Caco-2 (cell line): ENCODE measurements around the gene GAS2L1. TPM values are rescaled to one million over a fixed set of nuclear protein-coding genes. Genes with fewer than 3 reads are reported as not detected.

ENCODE experiments used
- BruUV-seq: library from RNA; stranded (reverse); fragments of 400-500 nt; replicated peaks from 2 replicates; lab custom pipeline; 2021; lab: Mats Ljungman, UMichigan
- CTCF ChIA-PET: fragments of 300-600 bp; sonication (Branson Sonifier 250); formaldehyde crosslinking; loops from one replicate; lab custom pipeline; 2022; ENCODE audit warnings: antibody characterized with exemption; lab: Charles Lee
- POLR2A ChIA-PET: fragments of 300-600 bp; sonication (Branson Sonifier 250); formaldehyde crosslinking; loops from one replicate; lab custom pipeline; 2022; ENCODE audit warnings: antibody characterized with exemption; lab: Charles Lee
- DNase-seq, 2 experiments: peaks; one replicate each; pipeline versions ENCODE4 v3.0.0 to v3.0.0-alpha.2; 2020 to 2022
- H3K27me3 ChIP-seq: replicated peaks from 2 replicates; pipeline ENCODE4 v1.6.0; 2011; ENCODE audit warnings: low read length; ENCODE audit not compliant: control insufficient read depth, insufficient read depth
- H3K36me3 ChIP-seq: 2 replicates; pipeline ENCODE4 v1.5.1; 2011; ENCODE audit warnings: low read length; ENCODE audit not compliant: control insufficient read depth, insufficient read depth
- H3K4me1 ChIP-seq: fragments of 250-450 bp; sonication (Bioruptor Pico); 2 replicates; pipeline ENCODE4 v1.5.1; 2020; ENCODE audit warnings: mild to moderate bottlenecking
- H3K4me3 ChIP-seq: 2 replicates; pipeline ENCODE4 v1.5.1; 2011; ENCODE audit warnings: low read depth, mild to moderate bottlenecking, control low read depth, low read length
- H3K9me3 ChIP-seq: fragments of 250-450 bp; sonication (Bioruptor Pico); 2 replicates; pipeline ENCODE4 v1.5.1; 2020; ENCODE audit warnings: mild to moderate bottlenecking, moderate library complexity
- H3K27ac Mint-ChIP-seq: one replicate; pipeline ENCODE4 v1.8.0; 2022; ENCODE audit warnings: mixed read lengths; ENCODE audit not compliant: unreplicated experiment
- H3K27me3 Mint-ChIP-seq: one replicate; pipeline ENCODE4 v1.8.0; 2022; ENCODE audit warnings: mixed read lengths; ENCODE audit not compliant: insufficient read depth, unreplicated experiment
- H3K36me3 Mint-ChIP-seq: one replicate; pipeline ENCODE4 v1.8.0; 2022; ENCODE audit warnings: mild to moderate bottlenecking, mixed read lengths; ENCODE audit not compliant: insufficient read depth, unreplicated experiment
- H3K4me1 Mint-ChIP-seq: one replicate; pipeline ENCODE4 v1.8.0; 2022; ENCODE audit warnings: low read depth, mixed read lengths; ENCODE audit not compliant: unreplicated experiment
- H3K4me3 Mint-ChIP-seq: one replicate; pipeline ENCODE4 v1.8.0; 2022; ENCODE audit warnings: mild to moderate bottlenecking, moderate library complexity, mixed read lengths; ENCODE audit not compliant: unreplicated experiment
- H3K9me3 Mint-ChIP-seq: one replicate; pipeline ENCODE4 v1.8.0; 2022; ENCODE audit warnings: mixed read lengths; ENCODE audit not compliant: unreplicated experiment
- intact Hi-C: fragments of 100-400 bp; cut with micrococcal nuclease; formaldehyde crosslinking; loops from one replicate; pipeline ENCODE4 v1.10.0; 2022; ENCODE audit not compliant: unreplicated experiment
- total RNA-seq: library from RNA; stranded (reverse); gene quantifications from 2 replicates; pipeline ENCODE4 v1.2.3, GENCODE V29; 2022
- TF ChIP-seq, protein P1 (sequence below), 2 experiments: fragments of 200-600 bp in 1 of 2; IDR thresholded peaks; 1 replicate in 1 of 2; 2 replicates in 1 of 2; pipeline versions ENCODE4 v1.5.1 to v1.8.0; 2011 to 2022; ENCODE audit warnings: antibody characterized with exemption in 1 of 2, control low read depth in 1 of 2, inconsistent platforms in 1 of 2, low read depth in 1 of 2, low read length in 1 of 2, mild to moderate bottlenecking in 1 of 2, moderate library complexity in 1 of 2; ENCODE audit not compliant: insufficient read depth in 1 of 2, severe bottlenecking in 1 of 2, unreplicated experiment in 1 of 2

The GAS2L1 gene
- total RNA-seq, 1 experiment from 2014 or later: 20.4 TPM

DNA sequence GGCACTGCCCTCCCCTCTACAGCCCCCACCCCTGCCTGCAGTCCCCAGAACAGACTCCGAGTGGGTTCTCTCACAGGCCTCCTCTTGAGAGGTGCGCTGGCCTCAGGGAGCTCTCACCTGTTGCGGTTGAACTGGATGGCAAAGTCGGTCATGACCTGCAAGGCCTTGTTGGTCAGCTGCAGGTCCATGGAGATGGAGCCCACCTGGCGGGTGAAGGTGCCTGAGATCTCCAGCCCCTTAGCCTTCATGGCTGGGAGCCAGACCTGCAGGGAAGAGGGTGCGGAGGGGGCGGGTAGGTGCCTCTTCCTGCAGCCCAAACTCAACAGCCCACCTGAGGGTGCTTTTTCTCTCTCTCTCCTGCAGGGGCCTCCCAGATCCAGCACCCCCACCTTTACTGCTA is 27.7 kb downstream of the GAS2L1 start:
- H3K4me3 ChIP-seq: no peak overlapping the region
- no TSS peak for BruUV-seq
- DNase-seq: no peak
- CTCF ChIA-PET: interaction anchor here (0.9 kb wide), 1 partner anchor 8 kb away, joined by 3 read pairs; no protein-coding TSS in a partner anchor
- no peaks in the 10 kb centered on the region for H3K4me1 Mint-ChIP-seq
- intact Hi-C loops: no loop called here
- TF ChIP-seq, protein P1, sequence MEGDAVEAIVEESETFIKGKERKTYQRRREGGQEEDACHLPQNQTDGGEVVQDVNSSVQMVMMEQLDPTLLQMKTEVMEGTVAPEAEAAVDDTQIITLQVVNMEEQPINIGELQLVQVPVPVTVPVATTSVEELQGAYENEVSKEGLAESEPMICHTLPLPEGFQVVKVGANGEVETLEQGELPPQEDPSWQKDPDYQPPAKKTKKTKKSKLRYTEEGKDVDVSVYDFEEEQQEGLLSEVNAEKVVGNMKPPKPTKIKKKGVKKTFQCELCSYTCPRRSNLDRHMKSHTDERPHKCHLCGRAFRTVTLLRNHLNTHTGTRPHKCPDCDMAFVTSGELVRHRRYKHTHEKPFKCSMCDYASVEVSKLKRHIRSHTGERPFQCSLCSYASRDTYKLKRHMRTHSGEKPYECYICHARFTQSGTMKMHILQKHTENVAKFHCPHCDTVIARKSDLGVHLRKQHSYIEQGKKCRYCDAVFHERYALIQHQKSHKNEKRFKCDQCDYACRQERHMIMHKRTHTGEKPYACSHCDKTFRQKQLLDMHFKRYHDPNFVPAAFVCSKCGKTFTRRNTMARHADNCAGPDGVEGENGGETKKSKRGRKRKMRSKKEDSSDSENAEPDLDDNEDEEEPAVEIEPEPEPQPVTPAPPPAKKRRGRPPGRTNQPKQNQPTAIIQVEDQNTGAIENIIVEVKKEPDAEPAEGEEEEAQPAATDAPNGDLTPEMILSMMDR (IDR thresholded peaks at IDR 0.05; ENCODE audit: insufficient read depth in 1 of 2, low read depth in 1 of 2, low read length in 1 of 2, severe bottlenecking in 1 of 2, unreplicated experiment in 1 of 2): no peak
- H3K9me3 Mint-ChIP-seq: no peaks in the 10 kb centered on the region
- H3K27ac Mint-ChIP-seq: no peak overlapping the region
- peaks cover 30% of the 10 kb centered on the region for H3K36me3 Mint-ChIP-seq
- H3K36me3 ChIP-seq: peaks cover 1% of the 10 kb centered on the region
- no peaks in the 10 kb centered on the region for H3K27me3 Mint-ChIP-seq
- POLR2A ChIA-PET: no interaction called here
- no peaks in the 10 kb centered on the region for H3K4me1 ChIP-seq
- H3K27me3 ChIP-seq: no peaks in the 10 kb centered on the region
- H3K9me3 ChIP-seq: no peaks in the 10 kb centered on the region
- H3K4me3 Mint-ChIP-seq: no peak overlapping the region

DNA sequence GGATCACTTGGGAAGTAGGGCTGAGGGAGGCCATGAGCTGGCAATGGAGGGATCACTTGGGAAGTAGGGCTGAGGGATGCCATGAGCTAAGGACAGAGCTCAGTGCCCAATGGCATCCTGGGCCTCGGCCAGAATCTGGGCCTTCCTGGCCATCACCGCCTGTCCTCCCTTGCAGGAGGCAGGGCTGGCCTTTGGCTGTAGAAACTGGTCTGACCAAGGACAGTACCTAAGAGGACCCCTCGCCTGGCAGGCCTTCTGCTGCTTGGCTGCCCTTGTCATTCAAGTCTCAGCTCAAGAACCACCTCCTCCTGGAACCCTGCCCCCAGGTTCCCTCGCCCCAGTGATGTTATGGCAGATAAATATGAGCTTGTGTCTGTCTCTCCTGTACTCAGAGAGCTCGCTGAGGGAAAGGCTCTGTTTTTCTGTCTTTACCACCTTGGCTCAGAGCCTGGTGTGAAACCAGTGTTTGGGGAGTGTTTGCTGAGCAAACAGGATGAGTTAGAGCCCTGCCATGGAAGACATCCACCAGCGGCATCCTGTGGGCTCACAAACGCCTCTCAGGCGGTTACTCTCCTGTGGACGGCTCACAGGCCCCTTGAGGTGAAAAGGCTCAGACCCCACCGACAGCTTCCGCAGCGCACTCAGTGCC is 28.4 kb downstream of the GAS2L1 start:
- Mint-ChIP-seq H3K9me3 (no peaks in the 10 kb centered on the region), H3K4me1 (no peaks in the 10 kb centered on the region), H3K27me3 (no peaks in the 10 kb centered on the region), H3K4me3 (no peak overlapping the region), H3K27ac (no peak overlapping the region), H3K36me3 (peaks cover 35% of the 10 kb centered on the region)
- Histone ChIP-seq H3K27me3 (no peaks in the 10 kb centered on the region), H3K36me3 (peaks cover 1% of the 10 kb centered on the region), H3K4me3 (no peak overlapping the region), H3K4me1 (no peaks in the 10 kb centered on the region), H3K9me3 (no peaks in the 10 kb centered on the region)
- POLR2A ChIA-PET: no interaction called here
- DNase-seq: no peak
- CTCF ChIA-PET: interaction anchor here (0.9 to 1.0 kb wide), 2 partner anchors 8 to 39 kb away, joined by 3 read pairs; no protein-coding TSS in a partner anchor
- intact Hi-C loops: no loop called here
- no TSS peak for BruUV-seq
- TF ChIP-seq, protein P1 (IDR thresholded peaks at IDR 0.05; ENCODE audit: insufficient read depth in 1 of 2, low read depth in 1 of 2, low read length in 1 of 2, severe bottlenecking in 1 of 2, unreplicated experiment in 1 of 2): no peak

DNA sequence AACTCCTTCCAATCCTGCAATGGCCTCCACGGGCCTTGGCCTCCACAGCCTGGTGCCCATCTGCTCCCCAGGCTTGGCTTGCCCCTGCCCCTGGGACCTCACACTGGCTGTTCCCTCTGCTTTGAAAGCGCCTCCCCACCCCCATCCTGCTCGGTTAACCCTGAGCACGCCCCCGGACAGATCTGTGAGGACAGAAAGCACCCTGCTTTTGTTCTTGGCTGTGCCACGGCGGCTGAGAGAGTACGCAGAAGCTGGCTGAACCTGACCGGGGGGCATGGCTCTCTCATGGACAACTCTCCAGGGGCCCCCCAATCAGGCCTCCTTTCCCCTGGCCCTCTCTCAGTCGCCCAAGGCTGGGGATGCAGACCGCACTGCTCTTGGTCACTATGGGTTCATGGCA is 29.2 kb downstream of the GAS2L1 start:
- ChIA-PET POLR2A (no interaction called here), CTCF (no interaction called here)
- H3K4me1 Mint-ChIP-seq: no peaks in the 10 kb centered on the region
- TF ChIP-seq, protein P1 (IDR thresholded peaks at IDR 0.05; ENCODE audit: insufficient read depth in 1 of 2, low read depth in 1 of 2, low read length in 1 of 2, severe bottlenecking in 1 of 2, unreplicated experiment in 1 of 2): no peak
- H3K36me3 Mint-ChIP-seq: peaks cover 36% of the 10 kb centered on the region
- intact Hi-C loops: no loop called here
- BruUV-seq: no TSS peak
- H3K9me3 ChIP-seq: no peaks in the 10 kb centered on the region
- H3K9me3 Mint-ChIP-seq: no peaks in the 10 kb centered on the region
- no peaks in the 10 kb centered on the region for H3K27me3 ChIP-seq
- no peak overlapping the region for H3K4me3 Mint-ChIP-seq
- H3K36me3 ChIP-seq: peaks cover 1% of the 10 kb centered on the region
- H3K27ac Mint-ChIP-seq: no peak overlapping the region
- no peak for DNase-seq
- no peaks in the 10 kb centered on the region for H3K4me1 ChIP-seq
- no peak overlapping the region for H3K4me3 ChIP-seq
- no peaks in the 10 kb centered on the region for H3K27me3 Mint-ChIP-seq
